Midbrain (tissue), 1 donor: ENCODE measurements around the gene KNDC1.
"Not testable (repeated sequence)": the region's sequence is repeated elsewhere in the genome, so short reads cannot be mapped to it uniquely, and the experiment has no call there.

Experiments used
- DNase-seq: peaks from one replicate; lab custom pipeline; 2025; lab: John Stamatoyannopoulos, UW

The KNDC1 gene

GRCh38 chr10:133126431-133127290 lies 33.4 kb upstream of the KNDC1 start:
- DNase-seq = no peak

GRCh38 chr10:133127291-133128125 lies 32.5 kb upstream of the KNDC1 start:
- DNase-seq = no peak

GRCh38 chr10:133128126-133129070 lies 31.6 kb upstream of the KNDC1 start:
- DNase-seq = no peak

GRCh38 chr10:133129071-133129858 lies 30.8 kb upstream of the KNDC1 start:
- DNase-seq = no peak

- DNase-seq = no peak
These were observed 30.0 kb upstream of the KNDC1 start for GRCh38 chr10:133129859-133130495.

- no peak for DNase-seq
These were observed 29.4 kb upstream of the KNDC1 start for GRCh38 chr10:133130602-133131001.

GRCh38 chr10:133131053-133131452 lies 29.0 kb upstream of the KNDC1 start:
- DNase-seq = no peak

GRCh38 chr10:133131734-133132472 lies 28.1 kb upstream of the KNDC1 start:
- no peak for DNase-seq

GRCh38 chr10:133132473-133133291 lies 27.3 kb upstream of the KNDC1 start:
- DNase-seq = no peak

GRCh38 chr10:133133471-133134231 lies 26.4 kb upstream of the KNDC1 start:
- no peak for DNase-seq

GRCh38 chr10:133134411-133135115 lies 25.5 kb upstream of the KNDC1 start:
- no peak for DNase-seq

- no peak for DNase-seq
These were observed 24.9 kb upstream of the KNDC1 start for GRCh38 chr10:133135116-133135465.

- not testable (repeated sequence) for DNase-seq
These were observed 22.4 kb upstream of the KNDC1 start for GRCh38 chr10:133137486-133138145.

- no peak for DNase-seq
These were observed 20.4 kb upstream of the KNDC1 start for GRCh38 chr10:133139551-133140065.

GRCh38 chr10:133140417-133141143 lies 19.4 kb upstream of the KNDC1 start:
- DNase-seq = no peak
